HG02642 (cell line): Measurements from ENCODE around the gene STPG3.

Experiments
- ATAC-seq: cut with Tn5 transposase; IDR thresholded peaks from one replicate; pipeline ENCODE4 v1.9.1; 2021; ENCODE audit warnings: mild to moderate bottlenecking; ENCODE audit not compliant: unreplicated experiment, poor library complexity

The STPG3 gene

GRCh38 chr9:137221506-137222111, 29.5 kb upstream of the STPG3 start:
- no peak for ATAC-seq

DNA sequence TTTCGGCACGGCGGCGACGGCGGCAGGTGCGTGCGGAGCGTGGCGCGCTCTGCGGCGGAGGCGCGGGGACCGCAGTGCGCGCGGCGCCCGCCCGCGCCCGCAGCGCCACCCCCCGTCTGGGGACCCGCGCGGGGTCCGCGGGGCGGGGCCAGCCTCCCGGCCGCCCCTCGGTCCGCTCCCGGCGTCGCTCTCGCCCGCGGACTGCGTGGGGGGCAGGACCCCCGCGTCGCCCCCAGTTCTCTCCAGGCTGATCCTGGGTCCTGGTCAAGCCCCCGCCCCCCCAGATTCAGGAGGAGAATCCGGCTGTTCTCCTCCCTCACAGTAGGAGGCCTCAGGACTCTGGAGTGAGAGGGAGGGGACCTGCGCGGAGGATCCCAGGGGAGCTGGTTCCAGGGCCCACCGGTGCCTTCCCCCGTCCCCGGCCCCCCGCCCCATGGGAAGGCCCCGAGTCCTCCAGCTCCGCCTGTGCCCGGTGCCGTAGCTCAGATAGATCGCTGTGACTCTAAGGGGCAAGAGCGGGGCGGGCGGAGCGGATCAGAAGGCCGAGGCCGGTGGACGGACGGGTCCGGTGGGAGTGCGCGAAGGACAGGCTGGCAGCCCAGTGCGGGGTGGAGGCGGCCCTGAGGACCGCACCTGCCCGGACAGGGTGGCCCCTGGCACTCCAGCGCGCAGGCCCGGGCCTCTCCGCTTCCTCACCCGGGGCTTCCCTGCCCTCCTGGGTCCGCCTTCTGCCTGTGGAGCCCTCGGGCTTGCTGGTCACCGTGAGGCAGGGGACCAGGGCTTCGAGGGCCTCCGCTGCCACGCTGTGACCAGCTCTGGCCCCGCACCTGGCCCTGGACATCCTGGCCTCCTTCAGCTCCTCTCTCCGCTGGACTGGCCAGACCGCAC, 28.7 kb upstream of the STPG3 start, which contains the start of gene RNF208:
RNF208 (minus strand) TSS at position 51 of the 888 bp plus-strand sequence. CDS start 1,028 bp downstream, outside the sequence.
- ATAC-seq = peak; percentile 2

DNA sequence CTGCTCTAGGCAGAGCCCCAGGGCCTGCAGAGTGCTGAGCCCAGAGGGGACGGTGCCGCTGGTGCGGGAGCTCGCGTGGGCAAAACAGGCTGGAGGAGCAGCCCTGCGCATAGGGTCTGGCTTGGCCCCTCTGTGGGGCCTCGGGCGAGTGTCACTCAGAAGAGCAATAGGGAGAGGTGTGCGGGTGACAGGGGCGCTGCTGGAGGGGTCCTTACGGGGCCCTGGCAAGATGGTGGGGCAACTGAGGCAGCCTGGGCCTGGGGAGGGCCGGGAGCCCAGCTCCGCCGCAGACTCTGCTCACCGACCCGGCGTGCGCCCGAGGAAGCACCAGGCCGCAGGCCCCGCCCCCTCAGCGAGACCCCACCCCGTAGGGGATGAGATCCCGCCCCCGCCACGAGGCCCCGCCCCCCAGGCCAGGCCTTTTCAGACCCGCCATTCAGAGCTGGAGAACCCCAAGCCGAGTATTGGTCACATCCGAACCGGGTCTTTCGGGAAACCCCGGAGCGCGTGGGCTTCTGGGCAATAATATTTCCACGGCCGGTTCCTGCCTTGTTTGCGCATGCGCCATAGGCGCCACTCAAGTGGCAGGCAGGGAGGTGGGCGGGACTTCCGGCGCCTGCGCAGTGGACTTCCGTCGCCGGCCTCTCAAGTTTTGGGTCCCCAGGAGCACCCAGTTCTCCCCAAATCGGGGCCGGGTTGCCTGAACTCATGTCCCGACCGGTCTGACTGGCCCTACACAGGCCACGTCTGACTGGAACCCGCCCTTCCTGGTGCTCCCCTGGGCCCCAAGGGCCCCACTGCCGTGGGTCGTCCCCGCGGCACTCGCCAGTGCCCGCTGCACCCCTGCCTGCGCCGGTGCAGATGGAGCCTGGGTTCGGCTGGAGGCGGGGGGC, 27.8 kb upstream of the STPG3 start:
- ATAC-seq = peak; percentile 73

DNA sequence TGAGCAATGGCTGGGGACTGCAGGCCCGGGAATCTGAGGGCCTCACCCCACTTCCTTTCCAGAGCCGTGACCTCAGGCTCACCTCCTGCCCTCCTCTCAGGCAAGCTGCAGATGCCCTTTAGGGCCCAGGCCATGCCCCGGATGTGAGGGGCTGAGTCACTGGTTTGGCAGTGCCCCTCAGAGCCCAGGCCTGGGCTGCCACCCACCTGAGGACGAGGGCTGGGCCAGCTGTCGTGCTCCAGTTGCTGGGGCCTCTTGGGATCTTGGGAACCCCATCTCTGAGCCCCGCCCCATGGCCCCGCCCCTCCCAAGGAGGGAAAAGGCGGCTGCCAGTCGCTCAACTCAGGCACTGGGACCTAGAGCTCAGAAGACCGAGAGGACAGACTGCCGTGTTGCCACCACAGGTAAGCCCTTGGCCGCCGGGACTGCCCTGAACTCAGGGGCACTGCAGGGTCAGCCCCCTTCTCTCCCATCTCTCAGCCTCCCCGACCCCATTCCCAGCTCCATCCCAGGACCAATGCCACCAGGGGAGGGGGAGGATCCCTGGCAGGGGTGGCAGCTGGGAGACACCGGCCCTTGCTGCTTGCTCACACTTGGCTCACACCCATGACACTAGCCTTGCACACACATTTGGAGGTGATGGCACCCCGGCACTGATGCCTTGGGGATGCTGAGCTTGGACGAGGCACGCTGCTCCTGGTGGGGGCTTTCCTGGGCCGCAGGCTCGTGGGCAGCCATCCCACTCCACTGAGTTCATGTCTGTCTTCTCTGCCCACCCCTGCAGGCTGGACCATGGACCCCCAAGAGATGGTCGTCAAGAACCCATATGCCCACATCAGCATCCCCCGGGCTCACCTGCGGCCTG, 26.0 kb upstream of the STPG3 start, which contains the start of gene CYSRT1:
CYSRT1 (plus strand) TSS at position 345 of the 865 bp plus-strand sequence; CDS start at position 793, 448 bp downstream.
- ATAC-seq = no peak

DNA sequence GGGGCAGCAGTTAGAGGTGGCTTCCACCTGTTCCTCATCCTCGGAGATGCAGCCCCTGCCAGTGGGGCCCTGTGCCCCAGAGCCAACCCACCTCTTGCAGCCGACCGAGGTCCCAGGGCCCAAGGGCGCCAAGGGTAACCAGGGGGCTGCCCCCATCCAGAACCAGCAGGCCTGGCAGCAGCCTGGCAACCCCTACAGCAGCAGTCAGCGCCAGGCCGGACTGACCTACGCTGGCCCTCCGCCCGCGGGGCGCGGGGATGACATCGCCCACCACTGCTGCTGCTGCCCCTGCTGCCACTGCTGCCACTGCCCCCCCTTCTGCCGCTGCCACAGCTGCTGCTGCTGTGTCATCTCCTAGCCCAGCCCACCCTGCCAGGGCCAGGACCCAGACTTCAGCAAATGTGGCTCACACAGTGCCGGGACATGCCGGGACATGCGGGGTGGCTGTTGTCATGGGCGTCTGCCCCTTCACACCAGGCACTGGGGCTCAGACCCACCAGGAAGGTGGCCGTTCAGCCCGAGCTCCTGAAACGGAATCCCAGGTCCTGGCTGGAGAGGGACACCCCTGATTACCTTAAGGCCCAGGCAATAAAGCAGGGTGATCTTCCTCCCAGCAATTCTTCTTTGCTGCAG, 25.3 kb upstream of the STPG3 start:
- ATAC-seq = no peak

DNA sequence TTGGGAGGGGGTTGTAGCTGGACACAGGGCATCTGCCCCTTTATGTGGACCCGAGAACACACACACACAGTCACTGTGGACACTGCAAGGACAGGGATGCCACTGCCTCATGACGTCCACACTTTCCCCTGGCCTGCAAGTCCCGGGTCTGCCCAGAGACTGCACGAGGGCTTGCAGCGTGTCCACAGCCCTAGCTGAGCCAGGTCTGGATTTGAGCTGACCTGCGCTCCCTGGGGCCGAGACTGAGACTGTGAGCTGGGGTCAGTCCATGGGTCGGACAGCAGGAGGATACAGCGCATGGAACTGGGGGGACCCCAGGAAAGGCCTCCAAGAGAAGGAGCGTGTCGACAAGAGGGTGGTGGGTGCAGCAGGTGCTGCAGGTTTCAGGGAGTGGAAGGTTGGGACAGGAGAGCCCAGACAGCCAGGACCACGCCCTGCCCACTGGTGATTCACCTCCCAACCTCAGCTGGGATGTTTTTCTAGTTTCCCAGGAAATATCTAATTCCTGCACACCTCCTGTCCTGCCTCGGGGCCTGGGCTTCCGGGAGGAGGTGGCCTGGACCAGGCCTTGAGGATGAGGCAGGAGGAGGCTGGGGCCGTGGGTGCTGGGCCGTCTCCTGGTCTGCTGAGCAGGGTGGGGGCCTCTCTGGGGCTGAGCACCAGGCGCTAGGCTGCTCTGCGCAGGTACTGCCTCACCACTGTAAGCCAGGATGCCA, 24.6 kb upstream of the STPG3 start:
- ATAC-seq = no peak

GRCh38 chr9:137227054-137227852, 23.8 kb upstream of the STPG3 start, which contains the start of gene RNF224:
Gene RNF224, plus strand, starts transcription at chr9:137227502. Its CDS starts 834 bp downstream, at chr9:137228336.
- ATAC-seq = no peak

DNA sequence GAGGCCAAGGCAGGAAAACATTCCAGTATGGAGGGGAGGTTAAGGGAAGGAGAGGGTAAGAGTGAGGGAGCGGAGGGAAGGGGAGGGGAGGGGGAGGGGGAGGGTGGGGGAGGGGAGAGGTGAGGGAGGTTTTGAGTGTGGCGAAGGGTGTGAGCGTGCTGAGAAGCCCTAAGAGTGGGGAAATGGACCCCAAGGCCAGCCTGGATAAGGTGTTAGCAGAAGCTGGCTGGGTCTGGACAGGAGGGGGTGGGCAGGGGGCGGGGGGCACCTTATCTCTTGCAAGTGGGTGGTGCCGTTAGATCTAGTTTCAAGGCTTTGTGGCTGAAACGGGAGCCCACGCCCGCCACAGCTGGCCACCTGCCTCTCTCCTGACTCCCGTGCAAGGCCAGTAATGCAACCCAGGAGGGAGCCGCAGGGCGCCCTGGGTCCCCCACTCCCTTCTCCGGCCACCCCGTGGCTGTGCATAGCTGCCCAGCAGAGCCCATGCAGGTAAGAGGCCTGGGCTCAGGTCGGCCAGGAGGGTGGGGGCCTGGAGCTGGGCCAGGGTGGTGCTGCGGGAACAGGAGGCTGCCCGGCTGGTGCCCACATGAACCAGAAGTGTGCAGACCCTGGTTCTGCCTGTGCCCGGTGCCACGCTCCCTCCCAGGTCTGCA, 23.1 kb upstream of the STPG3 start:
- no peak for ATAC-seq

DNA sequence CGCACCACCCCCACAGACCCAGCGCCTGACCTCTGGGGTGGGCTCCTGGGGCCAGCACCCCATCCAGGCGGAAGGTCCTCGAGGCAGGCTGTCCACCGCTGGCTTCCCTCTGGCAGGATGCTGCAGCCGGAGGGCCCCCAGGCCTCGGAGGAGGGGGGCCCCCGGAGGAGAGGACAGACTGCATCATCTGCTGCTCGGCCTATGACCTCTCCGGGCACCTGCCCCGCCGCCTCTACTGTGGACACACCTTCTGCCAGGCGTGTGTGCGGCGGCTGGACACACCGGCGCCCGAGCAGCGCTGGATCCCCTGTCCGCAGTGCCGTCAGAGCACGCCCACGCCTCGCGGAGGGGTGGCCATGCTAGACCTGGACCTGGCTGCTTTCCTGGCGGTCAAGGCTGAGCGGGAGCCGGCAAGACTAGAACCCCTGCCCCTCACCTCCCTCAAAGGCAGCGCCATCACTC, 22.5 kb upstream of the STPG3 start:
- ATAC-seq = no peak

DNA sequence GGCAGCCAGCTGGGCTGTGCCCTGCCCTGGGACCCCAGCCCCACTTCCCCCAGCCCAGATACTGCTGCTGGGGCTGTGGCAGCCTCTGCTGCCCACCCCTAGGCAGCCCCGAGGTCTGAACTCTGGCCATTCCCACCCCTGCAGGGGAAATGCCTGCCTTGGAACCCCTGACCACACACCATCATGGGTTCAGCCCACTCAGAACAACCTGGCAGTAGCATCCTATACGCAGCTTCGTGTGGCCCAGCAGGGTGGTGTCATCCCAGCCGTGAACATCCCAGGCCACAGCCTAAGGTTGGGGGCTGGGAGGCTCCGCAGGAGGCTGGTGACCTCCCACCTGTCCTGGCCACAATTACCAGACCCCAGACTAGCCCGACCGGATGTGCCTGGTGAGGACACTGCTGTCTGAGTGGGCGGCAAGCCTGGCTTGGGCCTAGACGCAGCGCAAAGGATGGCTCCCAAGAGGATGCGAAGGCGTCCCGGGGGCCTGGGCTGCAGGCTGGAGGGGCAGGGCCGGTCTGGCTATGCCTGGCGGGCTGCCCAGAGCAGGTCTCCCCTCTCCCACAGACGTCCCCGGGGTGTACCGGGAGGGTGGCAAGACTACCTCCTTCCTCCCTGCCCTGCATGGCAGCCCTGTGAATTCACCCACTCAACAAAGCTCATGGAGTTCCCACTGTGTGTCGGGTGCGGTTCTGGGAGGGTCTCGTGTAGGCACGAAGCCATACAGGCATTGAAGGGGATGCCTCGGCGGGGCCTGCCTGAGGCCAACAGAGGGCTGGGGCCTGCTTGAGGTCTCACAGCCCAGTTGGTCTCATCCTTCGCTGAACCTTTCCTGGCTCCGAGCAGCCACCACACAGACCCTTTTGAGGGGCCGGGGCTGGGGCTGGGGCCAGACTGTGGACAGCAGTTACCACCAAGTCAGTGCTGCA, 21.9 kb upstream of the STPG3 start:
- ATAC-seq = no peak

GRCh38 chr9:137229903-137230704, 21.0 kb upstream of the STPG3 start:
- ATAC-seq = no peak

GRCh38 chr9:137230705-137231371, 20.2 kb upstream of the STPG3 start, which contains the start of gene SLC34A3:
Gene SLC34A3, plus strand, starts transcription at chr9:137230901. Its CDS starts 802 bp downstream, at chr9:137231703.
- ATAC-seq = no peak

DNA sequence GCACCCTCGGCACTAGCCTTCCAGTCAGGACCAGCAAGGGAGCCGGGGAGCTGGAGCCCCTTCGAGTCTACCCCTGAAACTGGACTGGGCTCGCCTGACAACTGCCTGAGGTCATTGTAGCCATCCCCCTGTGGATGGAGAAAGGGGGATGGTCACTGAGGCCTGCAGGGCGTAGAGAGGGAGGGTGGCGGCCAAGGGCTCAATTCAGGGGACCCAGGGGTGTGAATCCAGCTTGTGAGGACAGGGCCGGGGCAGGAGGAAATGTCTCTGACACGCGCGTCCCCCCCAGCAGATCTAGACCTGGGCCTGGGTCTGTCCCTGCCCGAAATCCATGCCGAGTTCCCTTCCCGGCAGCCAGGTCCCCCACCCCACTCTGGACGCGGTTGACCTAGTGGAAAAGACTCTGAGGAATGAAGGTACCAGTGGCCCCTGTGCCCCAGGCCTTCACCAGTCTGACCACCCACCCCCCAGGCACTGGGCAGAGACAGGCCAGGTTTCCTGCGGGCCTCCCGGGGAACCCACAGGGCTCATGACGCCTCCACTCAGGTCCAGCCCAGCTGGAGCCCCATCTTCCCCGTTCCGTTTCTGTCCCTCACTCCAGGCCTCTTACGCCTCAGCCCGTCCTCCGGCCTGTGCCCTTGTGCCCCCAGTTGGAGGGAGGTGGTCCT, 19.6 kb upstream of the STPG3 start:
- ATAC-seq = no peak

- ATAC-seq = no peak
Measured at GRCh38 chr9:137232101-137232500, 19.0 kb upstream of the STPG3 start.
